HepG2 (cell line): ENCODE data around the gene NSFL1C. TPM values are rescaled to one million over a fixed set of nuclear protein-coding genes. Genes with fewer than 3 reads are reported as not detected.

Experiments
- ATAC-seq: fragments of 200-7000 bp; cut with Tn5 transposase; 3 replicates; pipeline ENCODE4 v1.9.1; 2020; ENCODE audit warnings: mild to moderate bottlenecking, moderate library complexity
- BruUV-seq: library from RNA; stranded (reverse); fragments of 400-500 nt; replicated peaks from 2 replicates; lab custom pipeline; 2021; lab: Mats Ljungman, UMichigan
- CTCF ChIA-PET: fragments of 300-600 bp; formaldehyde crosslinking; extraction: SDS; loops from one replicate; lab custom pipeline; 2021; ENCODE audit warnings: low total read pairs, inconsistent platforms, low intra/inter-chr PET ratio; lab: Yijun Ruan, JAX
- POLR2A ChIA-PET: fragments of 350-600 bp; sonication (Branson Sonifier 250); formaldehyde crosslinking; loops from one replicate; lab custom pipeline; 2020; ENCODE audit warnings: antibody characterized with exemption, inconsistent platforms; lab: Yijun Ruan, JAX
- DNase-seq: peaks from one replicate; pipeline ENCODE4 v3.0.0-alpha.2; 2015; ENCODE audit warnings: low spot score
- FAIRE-seq: peaks from 3 replicates; lab custom pipeline; 2011; peaks lifted over from hg19 to GRCh38; lab: Jason Lieb, UNC
- H2AFZ ChIP-seq: one replicate; pipeline ENCODE4 v1.6.1; 2011; ENCODE audit warnings: low read length, inconsistent platforms
- H3K27ac ChIP-seq: fragments of 300-600 bp; 3 replicates; pipeline ENCODE4 v1.8.0; 2011; ENCODE audit warnings: mixed run types, mild to moderate bottlenecking, mixed read lengths, low read length, inconsistent platforms; ENCODE audit not compliant: insufficient read depth; ENCODE audit errors: extremely low read length
- H3K27me3 ChIP-seq, 2 experiments: fragments of 200-600 bp in 1 of 2; 2 replicates in 1 of 2; 3 replicates in 1 of 2; pipeline versions ENCODE4 v1.6.0 to v1.8.0; 2011; ENCODE audit warnings: low read length in 2 of 2, mild to moderate bottlenecking in 2 of 2, moderate library complexity in 2 of 2, inconsistent platforms in 1 of 2; ENCODE audit not compliant: insufficient read depth in 2 of 2, control insufficient read depth in 1 of 2
- H3K36me3 ChIP-seq, 2 experiments: fragments of 200-600 bp in 1 of 2; replicated peaks in 1 of 2; 2 replicates in 1 of 2; 3 replicates in 1 of 2; pipeline versions ENCODE4 v1.5.1 to v1.8.0; 2011; ENCODE audit warnings: low read length in 2 of 2, inconsistent platforms in 1 of 2; ENCODE audit not compliant: insufficient read depth in 2 of 2, control insufficient read depth in 1 of 2
- H3K4me1 ChIP-seq: 2 replicates; pipeline ENCODE4 v1.5.1; 2012; ENCODE audit warnings: low read length, inconsistent platforms; ENCODE audit not compliant: insufficient read depth
- H3K4me2 ChIP-seq: 2 replicates; pipeline ENCODE4 v1.6.0; 2011; ENCODE audit warnings: low read depth, low read length, inconsistent platforms
- H3K4me3 ChIP-seq, 3 experiments: fragments of 200-600 bp in 1 of 3; sonication (generic), shearing (Covaris generic) in 1 of 3; replicated peaks in 1 of 3; 2 replicates each; pipeline ENCODE4 v1.5.1; 2011 to 2016; ENCODE audit warnings: low read length in 3 of 3, inconsistent platforms in 2 of 3, low read depth in 2 of 3, mild to moderate bottlenecking in 2 of 3, control low read depth in 1 of 3, mixed read lengths in 1 of 3; ENCODE audit not compliant: insufficient read depth in 1 of 3
- H3K79me2 ChIP-seq: one replicate; pipeline ENCODE4 v1.6.1; 2011; ENCODE audit warnings: low read length, inconsistent platforms; ENCODE audit not compliant: insufficient read depth
- H3K9ac ChIP-seq: 2 replicates; pipeline ENCODE4 v1.6.0; 2011; ENCODE audit warnings: mild to moderate bottlenecking, low read depth, low read length, inconsistent platforms; ENCODE audit not compliant: insufficient read depth
- H3K9me3 ChIP-seq: 2 replicates; pipeline ENCODE4 v1.5.1; 2012; ENCODE audit warnings: mild to moderate bottlenecking, low read length
- H4K20me1 ChIP-seq: 2 replicates; pipeline ENCODE4 v1.6.0; 2011; ENCODE audit warnings: inconsistent platforms, mild to moderate bottlenecking, low read length, moderate library complexity; ENCODE audit not compliant: insufficient read depth
- ARID4A ChIP-seq: sonication (generic); formaldehyde crosslinking; IDR thresholded peaks from 2 replicates; pipeline ENCODE4 v1.5.0; 2020; ENCODE audit warnings: mild to moderate bottlenecking, missing genetic modification reagents, borderline replicate concordance
- ARNT ChIP-seq: fragments of 450-650 bp; IDR thresholded peaks from 2 replicates; pipeline ENCODE4 v1.6.1; 2017
- JUNB ChIP-seq: sonication (generic); formaldehyde crosslinking; IDR thresholded peaks from 2 replicates; pipeline ENCODE4 v1.8.0; 2022; ENCODE audit warnings: missing genetic modification reagents, mild to moderate bottlenecking, borderline replicate concordance
- KMT2B ChIP-seq: IDR thresholded peaks from 2 replicates; pipeline ENCODE4 v1.6.1; 2016; ENCODE audit warnings: missing genetic modification reagents, missing compliant biosample characterization
- NFIB ChIP-seq: sonication (generic); formaldehyde crosslinking; IDR thresholded peaks from 2 replicates; pipeline ENCODE4 v1.9.0; 2021; ENCODE audit warnings: missing genetic modification reagents, mild to moderate bottlenecking, borderline replicate concordance
- RNF2 ChIP-seq: fragments of 450-650 bp; conservative IDR thresholded peaks from 2 replicates; pipeline ENCODE4 v1.6.1; 2016; ENCODE audit warnings: low read depth
- WIZ ChIP-seq: sonication (generic); formaldehyde crosslinking; IDR thresholded peaks from 2 replicates; pipeline ENCODE4 v1.5.1; 2020; ENCODE audit warnings: mild to moderate bottlenecking, missing genetic modification reagents
- ZKSCAN1 ChIP-seq: fragments of 150-350 bp; IDR thresholded peaks from 2 replicates; pipeline ENCODE4 v1.6.1; 2014; ENCODE audit warnings: low read length
- ZSCAN21 ChIP-seq: sonication (generic); formaldehyde crosslinking; IDR thresholded peaks from 2 replicates; pipeline ENCODE4 v1.8.0; 2022; ENCODE audit warnings: mild to moderate bottlenecking, missing genetic modification reagents, moderate library complexity, borderline replicate concordance
- WGBS: methylation state at CpG from one replicate; pipeline ENCODE4 v1.1.6; 2017; ENCODE audit warnings: low lambda C conversion rate; 5-methylcytosine and 5-hydroxymethylcytosine counted together
- in situ Hi-C: cut with HindIII; loops from 2 replicates; pipeline ENCODE4 v1.10.0; 2017; ENCODE audit warnings: low pct_unique_long_range_greater_than_20kb; ENCODE audit not compliant: extremely low pct_ligation_motif_present
- intact Hi-C: fragments of 100-400 bp; cut with micrococcal nuclease; formaldehyde crosslinking; loops from one replicate; pipeline ENCODE4 v1.10.0; 2022; ENCODE audit not compliant: unreplicated experiment
- polyA plus RNA-seq, 8 experiments: library from polyadenylated mRNA; depleted of rRNA in 3 of 8; stranded (reverse) in 7 of 8; unstranded in 1 of 8; fragments of >200 nt; fragmentation: Illumina TruSeq in 4 of 8; extraction: Trizol in 4 of 8; gene quantifications; 2 replicates each; pipeline versions ENCODE4 v1.2.1 to v1.2.3, GENCODE V29; 2011 to 2016; ENCODE audit warnings: low read depth in 4 of 8, missing spikeins in 1 of 8, mixed read lengths in 1 of 8; ENCODE audit not compliant: insufficient read depth in 1 of 8
- total RNA-seq, 5 experiments: library from RNA; depleted of rRNA; stranded (reverse); fragments of >200 nt; fragmentation: Illumina TruSeq; extraction: Trizol; gene quantifications; 2 replicates each; pipeline ENCODE4 v1.2.3, GENCODE V29; 2016; ENCODE audit warnings: low read depth in 1 of 5
- TF ChIP-seq, protein P1 (sequence below): sonication (generic); formaldehyde crosslinking; IDR thresholded peaks from 2 replicates; pipeline ENCODE4 v1.5.0; 2020; ENCODE audit warnings: missing genetic modification reagents
- TF ChIP-seq, protein P2 (sequence below), 2 experiments: fragments of 450-650 bp in 1 of 2; sonication (generic) in 1 of 2; formaldehyde crosslinking in 1 of 2; IDR thresholded peaks; 2 replicates each; pipeline versions ENCODE4 v1.6.1 to v1.8.0; 2016 to 2022; ENCODE audit warnings: antibody characterized with exemption in 1 of 2, mild to moderate bottlenecking in 1 of 2, missing genetic modification reagents in 1 of 2

NSFL1C gene
- total and polyA plus RNA-seq, 2 of the 13 experiments (the other 11 are each of a cell fraction or from before 2014, with no cell fraction given), result 22.9 to 62.7 TPM

DNA sequence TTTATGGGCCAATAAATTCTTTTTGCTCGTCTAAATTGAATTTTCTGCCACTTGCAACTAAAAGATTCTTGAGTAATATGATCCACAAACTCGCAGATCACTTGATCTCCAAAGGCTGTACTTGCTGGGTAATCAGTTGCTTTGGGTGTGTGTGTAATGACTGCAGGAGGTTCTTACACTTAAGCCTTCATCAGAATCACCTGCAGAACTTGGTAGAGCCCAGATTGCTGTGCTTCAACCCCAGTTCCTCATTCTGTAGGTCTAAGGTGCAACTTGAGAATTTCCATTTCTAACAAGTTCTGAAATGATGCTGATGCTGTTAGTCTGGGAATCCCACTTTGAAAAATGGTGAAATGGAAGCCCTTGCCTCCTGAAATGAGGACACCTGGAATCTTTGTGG is 60.8 kb downstream of the NSFL1C start:
- peaks cover 16% of the 10 kb centered on the region for H3K4me1 ChIP-seq
- no peak overlapping the region for H3K9ac ChIP-seq
- DNase-seq (no peak), FAIRE-seq (no peak), ATAC-seq (no peak)
- ChIA-PET CTCF (no interaction called here), POLR2A (interaction anchor here (1.2 kb wide), 1 partner anchor 13 kb away, joined by 3 read pairs; the partner anchor contains the start of gene FKBP1A)
- no peaks in the 10 kb centered on the region for H3K27me3 ChIP-seq
- 2% methylated on average over 2 of the region's 2 CpGs for WGBS
- no peaks in the 10 kb centered on the region for H3K79me2 ChIP-seq
- H4K20me1 ChIP-seq, result no peaks in the 10 kb centered on the region
- no peaks in the 10 kb centered on the region for H3K36me3 ChIP-seq
- H3K27ac ChIP-seq, result no peak overlapping the region
- H3K4me3 ChIP-seq, result no peak overlapping the region
- BruUV-seq, result no TSS peak
- in situ Hi-C loops (no loop called here), intact Hi-C loops (no loop called here)
- H2AFZ ChIP-seq, result no peak overlapping the region
- no peak overlapping the region for H3K4me2 ChIP-seq
- no peaks in the 10 kb centered on the region for H3K9me3 ChIP-seq
- TF ChIP-seq, protein P1, sequence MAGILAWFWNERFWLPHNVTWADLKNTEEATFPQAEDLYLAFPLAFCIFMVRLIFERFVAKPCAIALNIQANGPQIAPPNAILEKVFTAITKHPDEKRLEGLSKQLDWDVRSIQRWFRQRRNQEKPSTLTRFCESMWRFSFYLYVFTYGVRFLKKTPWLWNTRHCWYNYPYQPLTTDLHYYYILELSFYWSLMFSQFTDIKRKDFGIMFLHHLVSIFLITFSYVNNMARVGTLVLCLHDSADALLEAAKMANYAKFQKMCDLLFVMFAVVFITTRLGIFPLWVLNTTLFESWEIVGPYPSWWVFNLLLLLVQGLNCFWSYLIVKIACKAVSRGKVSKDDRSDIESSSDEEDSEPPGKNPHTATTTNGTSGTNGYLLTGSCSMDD, result no peak
- TF ChIP-seq ZSCAN21, result no peak
- no peak for TF ChIP-seq JUNB (CRISPR knock-in tag)
- TF ChIP-seq, protein P2, sequence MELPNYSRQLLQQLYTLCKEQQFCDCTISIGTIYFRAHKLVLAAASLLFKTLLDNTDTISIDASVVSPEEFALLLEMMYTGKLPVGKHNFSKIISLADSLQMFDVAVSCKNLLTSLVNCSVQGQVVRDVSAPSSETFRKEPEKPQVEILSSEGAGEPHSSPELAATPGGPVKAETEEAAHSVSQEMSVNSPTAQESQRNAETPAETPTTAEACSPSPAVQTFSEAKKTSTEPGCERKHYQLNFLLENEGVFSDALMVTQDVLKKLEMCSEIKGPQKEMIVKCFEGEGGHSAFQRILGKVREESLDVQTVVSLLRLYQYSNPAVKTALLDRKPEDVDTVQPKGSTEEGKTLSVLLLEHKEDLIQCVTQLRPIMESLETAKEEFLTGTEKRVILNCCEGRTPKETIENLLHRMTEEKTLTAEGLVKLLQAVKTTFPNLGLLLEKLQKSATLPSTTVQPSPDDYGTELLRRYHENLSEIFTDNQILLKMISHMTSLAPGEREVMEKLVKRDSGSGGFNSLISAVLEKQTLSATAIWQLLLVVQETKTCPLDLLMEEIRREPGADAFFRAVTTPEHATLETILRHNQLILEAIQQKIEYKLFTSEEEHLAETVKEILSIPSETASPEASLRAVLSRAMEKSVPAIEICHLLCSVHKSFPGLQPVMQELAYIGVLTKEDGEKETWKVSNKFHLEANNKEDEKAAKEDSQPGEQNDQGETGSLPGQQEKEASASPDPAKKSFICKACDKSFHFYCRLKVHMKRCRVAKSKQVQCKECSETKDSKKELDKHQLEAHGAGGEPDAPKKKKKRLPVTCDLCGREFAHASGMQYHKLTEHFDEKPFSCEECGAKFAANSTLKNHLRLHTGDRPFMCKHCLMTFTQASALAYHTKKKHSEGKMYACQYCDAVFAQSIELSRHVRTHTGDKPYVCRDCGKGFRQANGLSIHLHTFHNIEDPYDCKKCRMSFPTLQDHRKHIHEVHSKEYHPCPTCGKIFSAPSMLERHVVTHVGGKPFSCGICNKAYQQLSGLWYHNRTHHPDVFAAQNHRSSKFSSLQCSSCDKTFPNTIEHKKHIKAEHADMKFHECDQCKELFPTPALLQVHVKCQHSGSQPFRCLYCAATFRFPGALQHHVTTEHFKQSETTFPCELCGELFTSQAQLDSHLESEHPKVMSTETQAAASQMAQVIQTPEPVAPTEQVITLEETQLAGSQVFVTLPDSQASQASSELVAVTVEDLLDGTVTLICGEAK (IDR thresholded peaks at IDR 0.05), result no peak
- TF ChIP-seq, protein P2 (CRISPR knock-in tag; IDR thresholded peaks at IDR 0.05), result no peak
- TF ChIP-seq WIZ (CRISPR knock-in tag), result no peak
- no peak for TF ChIP-seq KMT2B
- TF ChIP-seq ZKSCAN1, result no peak
- TF ChIP-seq ARID4A (CRISPR knock-in tag), result no peak
- no peak for TF ChIP-seq RNF2
- TF ChIP-seq ARNT, result no peak
- no peak for TF ChIP-seq NFIB (CRISPR knock-in tag)
